ENCODE results near the gene WDR73.

WDR73 gene

DNA sequence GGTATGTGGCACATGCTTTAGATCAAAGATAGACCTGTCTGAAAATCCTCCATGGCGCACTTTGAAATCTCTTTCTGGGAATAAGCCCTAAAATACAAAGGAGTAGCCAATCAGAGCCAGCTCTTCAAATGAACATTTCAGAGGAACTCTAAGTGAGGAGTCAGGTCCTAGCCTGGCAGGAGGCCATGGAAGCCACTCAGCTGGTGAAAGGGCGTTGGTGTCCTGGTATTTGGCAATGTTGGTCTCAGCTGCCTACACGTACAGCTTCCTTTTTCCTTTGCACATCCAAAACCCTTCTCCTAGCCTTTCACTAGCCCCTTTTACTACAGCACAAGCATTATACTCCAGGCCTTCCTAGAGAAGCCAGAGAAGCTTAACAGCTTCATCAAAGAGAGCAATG, 5.5 kb downstream of the WDR73 start:
- Histone ChIP-seq H3K4me2 (ENCODE audit: low read depth, low read length, poor library complexity, severe bottlenecking) (no peak overlapping the region), H3K4me1 (ENCODE audit: insufficient read depth, low read length, poor library complexity, severe bottlenecking) (peaks cover 12% of the 10 kb centered on the region), H3K36me3 (ENCODE audit: insufficient read depth, low read length) (peaks cover 22% of the 10 kb centered on the region; the same call in 1 of the 2 replicates), H3F3A (ENCODE audit: low read depth) (no peaks in the 10 kb centered on the region), H2AFZ (ENCODE audit: low read length) (no peak overlapping the region), H4K20me1 (ENCODE audit: insufficient read depth, low read length, poor library complexity, severe bottlenecking) (no peaks in the 10 kb centered on the region), H3K9me2 (replicated peaks; ENCODE audit: low read depth, low read length) (no peaks in the 10 kb centered on the region), H3K9me3 (ENCODE audit: insufficient read depth, low read depth, low read length) (no peaks in the 10 kb centered on the region), H3K27me3 (ENCODE audit: insufficient read depth, low read length, poor library complexity, severe bottlenecking) (no peaks in the 10 kb centered on the region), H3K9ac (ENCODE audit: low read depth, low read length, poor library complexity, severe bottlenecking) (no peak overlapping the region), H3K79me2 (ENCODE audit: insufficient read depth, low read length) (peaks cover 16% of the 10 kb centered on the region), H3K4me3 (ENCODE audit: low read length, poor library complexity, severe bottlenecking) (no peak overlapping the region)
- TF ChIP-seq, protein P1, sequence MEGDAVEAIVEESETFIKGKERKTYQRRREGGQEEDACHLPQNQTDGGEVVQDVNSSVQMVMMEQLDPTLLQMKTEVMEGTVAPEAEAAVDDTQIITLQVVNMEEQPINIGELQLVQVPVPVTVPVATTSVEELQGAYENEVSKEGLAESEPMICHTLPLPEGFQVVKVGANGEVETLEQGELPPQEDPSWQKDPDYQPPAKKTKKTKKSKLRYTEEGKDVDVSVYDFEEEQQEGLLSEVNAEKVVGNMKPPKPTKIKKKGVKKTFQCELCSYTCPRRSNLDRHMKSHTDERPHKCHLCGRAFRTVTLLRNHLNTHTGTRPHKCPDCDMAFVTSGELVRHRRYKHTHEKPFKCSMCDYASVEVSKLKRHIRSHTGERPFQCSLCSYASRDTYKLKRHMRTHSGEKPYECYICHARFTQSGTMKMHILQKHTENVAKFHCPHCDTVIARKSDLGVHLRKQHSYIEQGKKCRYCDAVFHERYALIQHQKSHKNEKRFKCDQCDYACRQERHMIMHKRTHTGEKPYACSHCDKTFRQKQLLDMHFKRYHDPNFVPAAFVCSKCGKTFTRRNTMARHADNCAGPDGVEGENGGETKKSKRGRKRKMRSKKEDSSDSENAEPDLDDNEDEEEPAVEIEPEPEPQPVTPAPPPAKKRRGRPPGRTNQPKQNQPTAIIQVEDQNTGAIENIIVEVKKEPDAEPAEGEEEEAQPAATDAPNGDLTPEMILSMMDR (conservative IDR thresholded peaks at IDR 0.05; ENCODE audit: low read length), result no peak
- TF ChIP-seq EZH2phosphoT487 (IDR thresholded peaks at IDR 0.05; ENCODE audit: borderline replicate concordance), result no peak

DNA sequence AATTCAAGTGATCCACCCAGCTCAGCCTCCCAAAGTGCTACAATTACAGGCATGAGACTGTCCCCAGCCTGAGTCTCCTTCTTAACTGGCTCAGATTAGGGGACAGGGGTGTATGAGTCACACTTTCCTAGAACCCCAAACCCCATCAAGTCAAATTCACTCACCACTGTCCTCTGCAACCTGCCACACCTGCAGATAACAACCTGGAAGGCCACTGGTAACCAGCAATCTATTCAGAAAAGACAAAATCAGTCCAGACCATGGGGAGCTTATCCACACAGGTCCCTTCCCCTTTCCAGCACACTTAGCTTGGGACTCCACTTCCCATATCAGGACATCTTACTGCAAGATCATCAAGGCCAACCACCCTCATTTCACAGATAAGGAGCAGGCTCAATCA, 6.4 kb downstream of the WDR73 start:
- Histone ChIP-seq H2AFZ (ENCODE audit: low read length) (no peak overlapping the region), H4K20me1 (ENCODE audit: insufficient read depth, low read length, poor library complexity, severe bottlenecking) (no peaks in the 10 kb centered on the region), H3K4me2 (ENCODE audit: low read depth, low read length, poor library complexity, severe bottlenecking) (no peak overlapping the region), H3K27me3 (ENCODE audit: insufficient read depth, low read length, poor library complexity, severe bottlenecking) (no peaks in the 10 kb centered on the region), H3K79me2 (ENCODE audit: insufficient read depth, low read length) (peaks cover 7% of the 10 kb centered on the region; the same call in 1 of the 2 replicates), H3K4me1 (ENCODE audit: insufficient read depth, low read length, poor library complexity, severe bottlenecking) (peaks cover 4% of the 10 kb centered on the region), H3K36me3 (ENCODE audit: insufficient read depth, low read length) (peaks cover 29% of the 10 kb centered on the region; the same call in 1 of the 2 replicates), H3K9ac (ENCODE audit: low read depth, low read length, poor library complexity, severe bottlenecking) (no peak overlapping the region), H3F3A (ENCODE audit: low read depth) (no peaks in the 10 kb centered on the region), H3K9me2 (replicated peaks; ENCODE audit: low read depth, low read length) (no peaks in the 10 kb centered on the region), H3K4me3 (ENCODE audit: low read length, poor library complexity, severe bottlenecking) (no peak overlapping the region), H3K9me3 (ENCODE audit: insufficient read depth, low read depth, low read length) (no peaks in the 10 kb centered on the region)
- no peak for TF ChIP-seq EZH2phosphoT487 (IDR thresholded peaks at IDR 0.05; ENCODE audit: borderline replicate concordance)
- TF ChIP-seq, protein P1 (conservative IDR thresholded peaks at IDR 0.05; ENCODE audit: low read length), result no peak

GRCh38 chr15:84645997-84646396, 8.1 kb downstream of the WDR73 start:
- Histone ChIP-seq H3K4me1 (ENCODE audit: insufficient read depth, low read length, poor library complexity, severe bottlenecking) (no peaks in the 10 kb centered on the region), H3K36me3 (ENCODE audit: insufficient read depth, low read length) (peaks cover 38% of the 10 kb centered on the region; the same call in 1 of the 2 replicates), H2AFZ (ENCODE audit: low read length) (no peak overlapping the region), H3K9ac (ENCODE audit: low read depth, low read length, poor library complexity, severe bottlenecking) (no peak overlapping the region), H3K79me2 (ENCODE audit: insufficient read depth, low read length) (no peaks in the 10 kb centered on the region), H4K20me1 (ENCODE audit: insufficient read depth, low read length, poor library complexity, severe bottlenecking) (no peaks in the 10 kb centered on the region), H3K9me3 (ENCODE audit: insufficient read depth, low read depth, low read length) (no peaks in the 10 kb centered on the region), H3K9me2 (replicated peaks; ENCODE audit: low read depth, low read length) (no peaks in the 10 kb centered on the region), H3K27me3 (ENCODE audit: insufficient read depth, low read length, poor library complexity, severe bottlenecking) (no peaks in the 10 kb centered on the region), H3K4me3 (ENCODE audit: low read length, poor library complexity, severe bottlenecking) (no peak overlapping the region), H3K4me2 (ENCODE audit: low read depth, low read length, poor library complexity, severe bottlenecking) (no peak overlapping the region), H3F3A (ENCODE audit: low read depth) (no peaks in the 10 kb centered on the region)
- TF ChIP-seq, protein P1 (conservative IDR thresholded peaks at IDR 0.05; ENCODE audit: low read length), result no peak
- no peak for TF ChIP-seq EZH2phosphoT487 (IDR thresholded peaks at IDR 0.05; ENCODE audit: borderline replicate concordance)

All from Loucy (cell line).